Progenitor cell of endocrine pancreas (in vitro differentiated cells): ENCODE results near the gene DLX3. TPM values are rescaled to one million over a fixed set of nuclear protein-coding genes. Genes with fewer than 3 reads are reported as not detected.

Experiments used
- DNase-seq: peaks from one replicate; pipeline ENCODE4 v3.0.0; 2021; ENCODE audit warnings: low spot score; ENCODE audit not compliant: unreplicated experiment
- H3K27ac Mint-ChIP-seq: 2 replicates; pipeline ENCODE4 v1.8.0; 2021; ENCODE audit warnings: mild to moderate bottlenecking, moderate library complexity, mixed read lengths
- H3K27me3 Mint-ChIP-seq: 2 replicates; pipeline ENCODE4 v1.8.0; 2021; ENCODE audit warnings: mixed read lengths
- H3K36me3 Mint-ChIP-seq: 2 replicates; pipeline ENCODE4 v1.8.0; 2022; ENCODE audit warnings: mixed read lengths; ENCODE audit not compliant: insufficient read depth
- H3K4me1 Mint-ChIP-seq: 2 replicates; pipeline ENCODE4 v1.8.0; 2021; ENCODE audit warnings: low read depth, mixed read lengths
- H3K4me3 Mint-ChIP-seq: 2 replicates; pipeline ENCODE4 v1.8.0; 2021; ENCODE audit warnings: low read depth, mild to moderate bottlenecking, moderate library complexity, mixed read lengths
- H3K9me3 Mint-ChIP-seq: 2 replicates; pipeline ENCODE4 v1.8.0; 2021; ENCODE audit warnings: low read depth, mixed read lengths
- CTCF ChIP-seq: fragments of 200-600 bp; sonication (generic); IDR thresholded peaks from one replicate; pipeline ENCODE4 v1.5.0; 2021; ENCODE audit warnings: antibody characterized with exemption, mild to moderate bottlenecking; ENCODE audit not compliant: unreplicated experiment
- total RNA-seq: library from RNA; stranded (reverse); gene quantifications from 2 replicates; pipeline ENCODE4 v1.2.1, GENCODE V29; 2021

The DLX3 gene
- total RNA-seq, 1 donor from 2014 or later, result 1.8 TPM

DNA sequence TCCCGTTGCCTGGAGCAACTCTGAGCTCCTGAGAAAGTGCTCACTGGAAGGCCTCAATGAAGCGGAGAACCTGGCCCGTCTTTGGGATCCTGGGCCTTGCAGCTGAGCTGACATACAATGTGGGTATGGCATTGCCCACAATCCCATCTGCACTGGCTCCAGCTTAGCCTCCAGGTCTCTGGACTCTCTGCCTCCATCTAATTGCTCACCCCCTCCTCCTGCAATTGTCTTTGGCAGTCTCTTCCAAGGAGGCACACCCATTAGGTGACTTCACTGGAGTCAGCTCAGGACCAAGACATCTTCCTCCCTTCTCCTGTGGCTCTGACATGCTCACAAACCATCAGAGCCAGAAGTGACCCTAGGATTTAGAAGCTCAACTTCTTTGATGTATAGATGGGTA is 24.5 kb downstream of the DLX3 start:
- H3K4me3 Mint-ChIP-seq, result no peak overlapping the region
- peaks cover 8% of the 10 kb centered on the region for H3K4me1 Mint-ChIP-seq
- TF ChIP-seq CTCF, result no peak
- peaks cover 93% of the 10 kb centered on the region for H3K27me3 Mint-ChIP-seq
- no peak for DNase-seq
- H3K9me3 Mint-ChIP-seq, result no peaks in the 10 kb centered on the region
- no peaks in the 10 kb centered on the region for H3K36me3 Mint-ChIP-seq
- no peak overlapping the region for H3K27ac Mint-ChIP-seq

GRCh38 chr17:49969795-49970389 is 25.1 kb downstream of the DLX3 start:
- Mint-ChIP-seq H3K27ac (no peak overlapping the region), H3K9me3 (no peaks in the 10 kb centered on the region), H3K4me3 (no peak overlapping the region), H3K27me3 (peaks cover 93% of the 10 kb centered on the region), H3K4me1 (peaks cover 6% of the 10 kb centered on the region), H3K36me3 (no peaks in the 10 kb centered on the region)
- no peak for TF ChIP-seq CTCF
- DNase-seq, result no peak

GRCh38 chr17:49969134-49969759 is 25.8 kb downstream of the DLX3 start, which contains the start of gene DLX4:
Gene DLX4, plus strand, starts transcription at chr17:49969190. Its CDS starts 279 bp downstream, at chr17:49969469.
- DNase-seq, result no peak
- peaks cover 12% of the 10 kb centered on the region for H3K4me1 Mint-ChIP-seq

DNA sequence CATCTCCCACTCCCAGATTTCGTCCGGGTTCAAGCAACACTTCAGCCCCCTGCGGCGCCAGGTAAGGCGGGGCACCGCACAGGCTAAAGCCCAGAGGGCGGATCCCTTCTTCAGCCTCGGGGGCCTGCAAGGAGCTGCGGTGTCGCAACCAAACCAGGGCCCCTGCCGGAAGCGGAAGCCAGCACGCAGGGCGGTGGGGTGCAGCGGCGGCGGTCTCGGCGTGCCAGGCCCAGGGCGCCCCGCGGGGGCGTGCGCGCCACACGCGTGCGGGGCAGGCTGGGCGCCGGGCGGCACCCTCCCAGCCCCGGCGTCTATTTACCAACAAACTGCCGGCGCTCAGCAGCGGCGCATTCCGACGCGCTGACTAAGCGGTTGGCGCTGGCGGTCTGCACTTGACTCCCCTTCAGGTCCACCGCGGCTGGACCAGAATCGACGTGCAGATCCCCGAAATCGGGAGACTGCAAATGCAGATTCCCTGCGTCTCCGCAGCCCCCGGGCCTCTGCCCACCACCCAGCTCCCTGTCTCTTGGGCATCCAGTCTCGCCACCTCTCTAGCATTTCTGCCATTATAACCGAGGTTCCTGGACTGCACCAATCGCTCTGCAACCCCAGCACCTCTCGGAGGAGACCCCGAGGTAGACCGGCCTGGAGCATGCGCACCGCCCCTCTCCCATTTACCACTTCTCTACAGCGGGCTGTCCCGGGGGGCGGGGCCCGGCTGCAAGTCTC is 26.5 kb downstream of the DLX3 start:
- Mint-ChIP-seq H3K36me3 (no peaks in the 10 kb centered on the region), H3K4me3 (peak overlapping the region; percentile 81), H3K27ac (peak overlapping the region; percentile 93), H3K4me1 (peaks cover 15% of the 10 kb centered on the region), H3K9me3 (no peaks in the 10 kb centered on the region), H3K27me3 (peaks cover 94% of the 10 kb centered on the region)
- TF ChIP-seq CTCF, result no peak
- DNase-seq, result peak; percentile 56

More at GRCh38 chr17:49969134-49969759, 25.8 kb downstream of the DLX3 start, which contains the start of gene DLX4:
- Mint-ChIP-seq H3K27me3 (peaks cover 94% of the 10 kb centered on the region), H3K36me3 (no peaks in the 10 kb centered on the region), H3K4me3 (peak within 1 kb of the TSS; percentile 81), H3K27ac (peak within 1 kb of the TSS; percentile 93), H3K9me3 (no peaks in the 10 kb centered on the region)
- no peak for TF ChIP-seq CTCF

GRCh38 chr17:49967621-49968404 is 27.2 kb downstream of the DLX3 start:
- no peak overlapping the region for H3K27ac Mint-ChIP-seq
- DNase-seq, result no peak
- no peak for TF ChIP-seq CTCF
- no peaks in the 10 kb centered on the region for H3K9me3 Mint-ChIP-seq
- H3K27me3 Mint-ChIP-seq, result peaks cover 94% of the 10 kb centered on the region
- H3K4me3 Mint-ChIP-seq, result peak overlapping the region; percentile 64
- no peaks in the 10 kb centered on the region for H3K36me3 Mint-ChIP-seq
- peaks cover 18% of the 10 kb centered on the region for H3K4me1 Mint-ChIP-seq
